ENCODE measurements around the gene RTBDN. TPM values are rescaled to one million over a fixed set of nuclear protein-coding genes. Genes with fewer than 3 reads are reported as not detected.
"Not testable (repeated sequence)": the region's sequence is repeated elsewhere in the genome, so short reads cannot be mapped to it uniquely, and the experiment has no call there.

Gene RTBDN
- polyA plus RNA-seq, 3 donors, result 0.14 TPM; not detected in 2

- DNase-seq (ENCODE audit: extremely low read depth in 1 of 11, low read depth in 9 of 11, low spot score in 4 of 11), result no peak
Observed at GRCh38 chr19:12859546-12859945, 25.2 kb upstream of the RTBDN start.

- DNase-seq (ENCODE audit: extremely low read depth in 1 of 11, low read depth in 9 of 11, low spot score in 4 of 11), result no peak
Observed at GRCh38 chr19:12858041-12858928, 23.9 kb upstream of the RTBDN start.

GRCh38 chr19:12856653-12857052, 22.3 kb upstream of the RTBDN start:
- no peak for DNase-seq (ENCODE audit: extremely low read depth in 1 of 11, low read depth in 9 of 11, low spot score in 4 of 11)

GRCh38 chr19:12847159-12848139, 13.1 kb upstream of the RTBDN start:
- peak in 7 of 11 donors; percentile 54 to 79 (median 73) for DNase-seq (ENCODE audit: extremely low read depth in 1 of 11, low read depth in 9 of 11, low spot score in 4 of 11)

- not testable (repeated sequence) for DNase-seq (ENCODE audit: extremely low read depth in 1 of 11, low read depth in 9 of 11, low spot score in 4 of 11)
Observed at GRCh38 chr19:12846613-12847012, 12.2 kb upstream of the RTBDN start.

GRCh38 chr19:12843999-12844732, 9.8 kb upstream of the RTBDN start:
- DNase-seq (ENCODE audit: extremely low read depth in 1 of 11, low read depth in 9 of 11, low spot score in 4 of 11), result no peak

- DNase-seq (ENCODE audit: extremely low read depth in 1 of 11, low read depth in 9 of 11, low spot score in 4 of 11), result no peak
Observed at GRCh38 chr19:12843328-12843727, 8.9 kb upstream of the RTBDN start.

- no peak for DNase-seq (ENCODE audit: extremely low read depth in 1 of 11, low read depth in 9 of 11, low spot score in 4 of 11)
Observed at GRCh38 chr19:12842511-12842910, 8.1 kb upstream of the RTBDN start.

- DNase-seq (ENCODE audit: extremely low read depth in 1 of 11, low read depth in 9 of 11, low spot score in 4 of 11), result peak in 1 of 11 donors; percentile 49
Observed at GRCh38 chr19:12841094-12841493, 6.7 kb upstream of the RTBDN start.

GRCh38 chr19:12840091-12841079, 6.0 kb upstream of the RTBDN start:
- DNase-seq (ENCODE audit: extremely low read depth in 1 of 11, low read depth in 9 of 11, low spot score in 4 of 11), result peak in 1 of 11 donors; percentile 45

GRCh38 chr19:12838886-12839756, 4.7 kb upstream of the RTBDN start:
- DNase-seq (ENCODE audit: extremely low read depth in 1 of 11, low read depth in 9 of 11, low spot score in 4 of 11), result no peak

- no peak for DNase-seq (ENCODE audit: extremely low read depth in 1 of 11, low read depth in 9 of 11, low spot score in 4 of 11)
Observed at GRCh38 chr19:12838182-12838885, 4.0 kb upstream of the RTBDN start, which contains the start of gene MAST1. TSS of gene MAST1 (plus strand) at chr19:12838515. CDS start at chr19:12838573, 58 bp downstream.

GRCh38 chr19:12837225-12837624, 2.8 kb upstream of the RTBDN start:
- no peak for DNase-seq (ENCODE audit: extremely low read depth in 1 of 11, low read depth in 9 of 11, low spot score in 4 of 11)

- no peak for DNase-seq (ENCODE audit: extremely low read depth in 1 of 11, low read depth in 9 of 11, low spot score in 4 of 11)
Observed at GRCh38 chr19:12836529-12836863, 2.1 kb upstream of the RTBDN start.

- no peak for DNase-seq (ENCODE audit: extremely low read depth in 1 of 11, low read depth in 9 of 11, low spot score in 4 of 11)
Observed at GRCh38 chr19:12834976-12835757, 788 bp upstream of the RTBDN start.

All from renal cortex interstitium (tissue), 11 donors.